Retinal pigment epithelial cell (primary cell): ENCODE results near the gene TNFRSF18.

Experiments used
- DNase-seq: peaks from one replicate; pipeline ENCODE4 v3.0.0-alpha.2; 2010; ENCODE audit warnings: low read depth
- H3K4me3 ChIP-seq: 2 replicates; pipeline ENCODE4 v1.5.1; 2011; ENCODE audit warnings: mild to moderate bottlenecking, low read length, control low read depth, moderate library complexity
- TF ChIP-seq, protein P1 (sequence below): conservative IDR thresholded peaks from 2 replicates; pipeline ENCODE4 v1.5.1; 2011; ENCODE audit warnings: low read depth, low read length, control low read depth, inconsistent platforms

Gene TNFRSF18

DNA sequence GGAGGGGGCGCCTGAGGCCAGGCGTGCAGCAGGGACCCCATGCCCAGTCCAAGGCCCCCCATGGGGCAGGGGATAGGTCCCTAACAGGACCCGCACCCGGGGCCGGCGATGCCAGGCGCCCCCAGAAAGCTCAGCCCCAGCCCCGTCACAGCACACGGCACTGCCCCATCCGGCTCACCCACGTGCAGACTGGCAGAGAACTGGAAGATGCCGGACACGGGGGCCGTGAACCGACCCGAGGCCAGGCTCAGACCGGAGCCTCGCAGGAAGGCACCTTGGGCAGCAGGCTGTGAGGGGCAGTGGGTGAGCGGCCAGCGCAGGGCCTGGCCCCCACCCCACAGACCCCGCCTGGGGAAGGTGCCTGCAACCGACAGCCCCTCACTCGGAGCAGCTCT lies 36.9 kb upstream of the TNFRSF18 start:
- TF ChIP-seq, protein P1, sequence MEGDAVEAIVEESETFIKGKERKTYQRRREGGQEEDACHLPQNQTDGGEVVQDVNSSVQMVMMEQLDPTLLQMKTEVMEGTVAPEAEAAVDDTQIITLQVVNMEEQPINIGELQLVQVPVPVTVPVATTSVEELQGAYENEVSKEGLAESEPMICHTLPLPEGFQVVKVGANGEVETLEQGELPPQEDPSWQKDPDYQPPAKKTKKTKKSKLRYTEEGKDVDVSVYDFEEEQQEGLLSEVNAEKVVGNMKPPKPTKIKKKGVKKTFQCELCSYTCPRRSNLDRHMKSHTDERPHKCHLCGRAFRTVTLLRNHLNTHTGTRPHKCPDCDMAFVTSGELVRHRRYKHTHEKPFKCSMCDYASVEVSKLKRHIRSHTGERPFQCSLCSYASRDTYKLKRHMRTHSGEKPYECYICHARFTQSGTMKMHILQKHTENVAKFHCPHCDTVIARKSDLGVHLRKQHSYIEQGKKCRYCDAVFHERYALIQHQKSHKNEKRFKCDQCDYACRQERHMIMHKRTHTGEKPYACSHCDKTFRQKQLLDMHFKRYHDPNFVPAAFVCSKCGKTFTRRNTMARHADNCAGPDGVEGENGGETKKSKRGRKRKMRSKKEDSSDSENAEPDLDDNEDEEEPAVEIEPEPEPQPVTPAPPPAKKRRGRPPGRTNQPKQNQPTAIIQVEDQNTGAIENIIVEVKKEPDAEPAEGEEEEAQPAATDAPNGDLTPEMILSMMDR: no peak
- H3K4me3 ChIP-seq: no peak overlapping the region
- no peak for DNase-seq

DNA sequence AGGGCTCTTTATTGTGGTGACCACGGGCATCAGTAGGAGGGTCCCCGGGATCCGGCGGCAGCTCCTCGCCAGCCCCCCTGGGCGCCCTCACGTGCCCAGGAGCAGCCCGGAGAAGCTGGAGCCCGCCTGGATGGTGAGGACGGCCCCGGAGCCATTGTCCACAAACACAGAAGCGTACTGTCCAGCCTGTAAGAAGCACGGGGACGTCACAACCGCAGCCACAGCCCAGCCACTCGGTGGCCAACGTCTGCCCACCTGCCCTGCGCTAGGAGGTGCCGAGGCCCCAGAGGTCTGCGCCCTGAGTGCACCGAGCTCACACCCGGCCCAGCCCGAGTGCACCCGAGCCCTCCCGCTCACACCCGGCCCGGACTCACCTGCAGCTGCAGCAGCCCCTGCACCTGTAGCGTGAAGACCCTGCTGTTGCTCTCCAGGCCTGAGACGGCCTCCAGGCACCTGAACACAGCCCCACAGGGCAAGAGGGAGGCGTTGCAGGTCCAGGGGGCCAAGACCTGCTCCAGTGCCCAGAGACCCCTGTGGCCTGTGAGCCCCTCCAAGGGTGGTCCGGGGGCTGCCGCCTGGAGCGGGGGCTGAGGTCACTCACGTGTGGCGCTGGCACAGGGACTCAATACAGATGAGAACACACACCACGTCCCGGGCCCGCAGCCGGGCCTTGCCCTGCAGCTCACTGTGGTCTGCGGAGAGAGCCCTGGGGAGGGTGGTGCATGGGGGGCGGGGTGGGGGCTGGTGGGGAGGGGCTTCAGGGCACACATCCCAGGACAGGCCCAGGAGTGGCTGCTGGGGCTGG lies 36.3 kb upstream of the TNFRSF18 start:
- TF ChIP-seq, protein P1: no peak
- no peak for DNase-seq
- no peak overlapping the region for H3K4me3 ChIP-seq

DNA sequence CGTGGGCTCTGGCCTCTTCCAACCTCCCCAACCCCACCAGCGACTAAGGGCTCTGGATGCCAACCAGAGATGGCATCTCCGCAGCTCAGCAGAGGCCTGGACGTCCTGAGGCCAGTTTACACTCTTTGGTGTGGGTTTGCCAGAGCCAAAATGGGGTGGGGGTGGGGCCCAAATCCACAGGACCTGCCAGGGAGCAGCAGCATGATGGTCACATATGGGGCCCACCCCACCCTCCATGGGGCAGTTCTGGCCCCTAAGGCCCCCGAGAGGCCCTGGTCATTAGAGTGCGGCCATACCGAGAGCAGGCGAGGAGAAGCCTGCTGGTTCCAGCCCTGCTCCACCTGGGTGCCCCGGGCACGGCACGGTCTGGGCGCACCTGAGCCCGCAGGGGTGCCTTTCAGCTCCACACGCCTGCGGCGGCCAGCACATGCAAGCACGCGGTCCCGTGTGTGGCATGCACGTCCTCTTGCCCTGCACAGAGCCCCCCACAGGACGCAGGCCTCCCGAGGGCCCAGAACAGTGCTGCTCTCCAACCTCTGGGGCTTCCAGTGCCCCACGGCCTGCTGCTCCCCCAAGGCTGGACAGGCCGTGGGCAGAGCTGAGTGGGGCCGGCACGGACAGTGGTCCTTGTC lies 35.3 kb upstream of the TNFRSF18 start:
- no peak for DNase-seq
- TF ChIP-seq, protein P1: no peak
- no peak overlapping the region for H3K4me3 ChIP-seq

DNA sequence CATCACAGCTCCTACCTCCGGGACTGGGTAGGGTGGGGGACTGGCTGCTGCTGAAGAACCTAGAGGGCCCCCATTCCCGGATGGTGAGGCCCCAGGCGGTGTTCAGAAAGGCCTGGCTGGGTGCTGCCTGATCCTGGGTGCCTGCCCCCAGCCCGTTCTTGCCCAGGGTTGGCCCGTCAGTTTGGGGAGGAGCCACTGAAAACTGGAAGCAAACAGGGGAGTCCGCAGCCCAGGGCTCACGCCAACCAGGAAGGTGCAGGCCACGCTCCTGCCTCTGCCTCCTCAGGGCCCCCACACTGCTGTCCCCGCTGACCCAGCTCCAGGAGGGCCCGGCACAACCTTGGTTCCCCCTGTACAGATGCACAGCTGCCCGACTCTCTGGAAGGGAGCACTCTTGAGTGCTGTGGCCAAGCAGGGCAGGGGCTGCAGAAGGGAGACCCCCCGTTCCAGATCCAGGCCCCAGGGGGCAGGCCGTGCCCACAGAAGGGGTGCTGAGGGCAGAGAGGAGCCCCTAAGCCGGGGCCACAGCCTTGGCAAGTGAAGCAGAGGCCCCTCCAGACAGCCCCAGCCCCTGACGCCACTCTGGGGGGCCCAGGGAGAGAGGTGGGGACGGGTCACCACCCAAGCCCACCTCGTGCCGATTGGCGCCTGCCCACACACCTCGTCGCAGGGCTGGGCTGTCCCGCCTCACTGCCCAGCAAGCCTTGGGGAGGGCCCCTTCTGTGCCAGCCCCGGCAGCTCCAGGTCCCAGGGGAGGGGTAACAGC lies 34.6 kb upstream of the TNFRSF18 start:
- H3K4me3 ChIP-seq: no peak overlapping the region

DNA sequence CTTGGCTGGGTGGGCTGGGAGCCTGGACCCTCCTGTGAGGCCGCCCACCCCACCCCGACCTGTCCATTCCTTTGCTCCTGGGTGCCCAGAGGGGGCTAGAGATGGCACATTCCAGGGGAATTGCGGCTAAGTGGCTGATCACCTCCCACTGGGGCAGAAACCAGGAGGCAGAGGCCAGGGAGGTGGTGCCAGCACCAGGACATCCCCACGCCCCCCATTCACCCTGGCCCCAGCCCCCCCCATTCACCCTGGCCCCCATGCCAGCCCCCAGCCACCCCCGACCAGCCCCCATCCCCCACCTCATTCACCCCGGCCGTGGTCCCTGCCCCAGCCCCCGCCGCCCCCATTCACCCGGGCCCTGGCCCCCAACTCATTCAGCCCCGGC lies 33.9 kb upstream of the TNFRSF18 start:
- DNase-seq: no peak
- H3K4me3 ChIP-seq: no peak overlapping the region
- TF ChIP-seq, protein P1: no peak

More for the DNA sequence above, 34.6 kb upstream of the TNFRSF18 start:
- TF ChIP-seq, protein P1: no peak
- DNase-seq: no peak

DNA sequence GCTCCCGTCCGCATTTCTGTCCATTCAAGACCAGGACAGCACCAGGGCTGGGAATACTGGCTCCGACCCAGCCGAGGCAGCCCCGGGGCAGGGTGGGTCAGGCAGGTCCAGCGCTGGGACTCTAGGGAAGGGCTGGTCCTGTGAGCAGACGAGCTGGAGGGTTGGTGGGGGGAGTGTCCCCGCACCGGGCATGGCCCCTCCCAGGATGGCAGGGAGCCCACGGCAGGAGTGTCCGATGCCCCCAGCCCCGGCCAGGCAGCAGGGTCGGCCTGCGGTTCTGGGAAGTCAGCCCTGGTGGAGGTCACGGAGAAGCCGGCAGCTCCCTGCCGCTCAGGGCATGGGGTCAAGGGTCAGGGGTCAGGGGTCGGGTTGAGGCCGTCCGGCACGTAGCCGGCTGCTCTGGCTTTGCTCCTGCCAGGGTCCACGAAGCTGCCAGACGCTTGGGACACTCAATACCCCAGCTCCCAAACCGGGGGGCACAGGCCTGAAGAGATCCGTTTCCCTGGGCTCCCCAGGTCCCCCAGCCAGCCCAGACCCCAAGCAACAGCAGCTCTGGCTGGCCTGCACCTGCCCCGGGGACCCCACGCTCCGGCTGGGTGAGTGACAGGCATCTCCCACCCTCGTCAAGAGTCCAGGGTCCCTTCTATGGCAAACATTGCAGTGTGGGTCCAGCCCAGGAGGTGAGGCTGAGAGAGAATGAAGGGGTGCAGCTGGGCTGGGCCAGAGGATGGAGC lies 33.4 kb upstream of the TNFRSF18 start:
- no peak overlapping the region for H3K4me3 ChIP-seq
- TF ChIP-seq, protein P1: no peak
- no peak for DNase-seq
